HG03520 (cell line): ENCODE measurements around the gene ENAH.

Experiments
- ATAC-seq: cut with Tn5 transposase; IDR thresholded peaks from one replicate; pipeline ENCODE4 v1.9.1; 2021; ENCODE audit warnings: mild to moderate bottlenecking, moderate library complexity; ENCODE audit not compliant: unreplicated experiment

The ENAH gene

DNA sequence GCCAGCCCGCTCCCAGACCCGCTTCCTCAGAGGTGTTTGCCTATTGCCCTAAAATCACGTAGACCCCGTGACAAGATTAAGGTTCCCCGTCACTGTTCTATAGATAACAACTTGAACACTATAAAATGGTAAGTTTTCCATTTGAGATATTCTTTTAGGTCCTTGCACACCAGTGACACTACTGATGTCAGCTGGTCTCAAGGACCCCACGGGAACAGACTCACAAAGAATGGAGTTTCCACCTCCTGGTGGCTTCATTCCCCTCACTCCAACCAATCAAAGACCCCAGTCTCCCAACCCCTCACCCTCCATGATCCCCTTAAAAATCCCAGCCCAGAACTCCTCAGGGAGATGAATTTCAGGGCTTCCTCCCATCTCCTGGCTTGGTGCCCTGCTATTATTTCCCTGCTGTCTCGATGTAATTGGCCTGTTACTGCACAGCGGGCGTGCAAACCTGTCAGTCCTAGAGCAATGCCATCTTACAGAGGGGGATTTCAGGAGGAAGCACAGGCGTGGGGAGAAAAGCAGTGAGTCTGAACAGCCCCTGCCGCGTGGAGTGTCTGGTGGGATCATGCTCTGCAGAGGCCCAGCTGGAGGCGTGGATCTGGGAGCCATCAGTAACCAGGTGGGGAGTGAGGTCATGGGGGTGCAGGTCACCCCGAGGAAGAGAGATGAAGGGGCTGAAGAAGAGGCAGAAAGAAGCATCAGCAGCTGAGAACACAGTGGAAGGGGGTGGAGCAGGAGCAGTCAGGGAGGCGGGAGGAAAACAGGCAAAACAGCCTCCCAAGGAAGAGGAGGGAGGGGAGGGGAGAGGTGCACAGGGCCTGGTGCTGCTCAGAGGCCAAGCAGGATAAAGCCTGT is 190.0 kb downstream of the ENAH start:
- no peak for ATAC-seq

DNA sequence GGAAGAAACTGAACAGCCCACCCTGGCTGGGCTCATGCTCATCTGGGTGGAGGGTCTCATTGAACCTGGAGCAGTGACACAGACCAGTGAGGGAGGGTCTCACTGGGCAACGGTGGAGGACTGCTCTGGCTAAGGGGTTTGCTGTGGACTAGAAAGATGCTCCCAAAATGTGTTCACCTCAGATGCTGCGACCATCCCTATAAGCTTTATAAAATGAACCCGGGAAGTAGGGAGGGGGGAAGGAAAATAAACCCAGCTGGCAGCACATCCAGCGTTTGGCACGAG is 190.6 kb downstream of the ENAH start:
- no peak for ATAC-seq

DNA sequence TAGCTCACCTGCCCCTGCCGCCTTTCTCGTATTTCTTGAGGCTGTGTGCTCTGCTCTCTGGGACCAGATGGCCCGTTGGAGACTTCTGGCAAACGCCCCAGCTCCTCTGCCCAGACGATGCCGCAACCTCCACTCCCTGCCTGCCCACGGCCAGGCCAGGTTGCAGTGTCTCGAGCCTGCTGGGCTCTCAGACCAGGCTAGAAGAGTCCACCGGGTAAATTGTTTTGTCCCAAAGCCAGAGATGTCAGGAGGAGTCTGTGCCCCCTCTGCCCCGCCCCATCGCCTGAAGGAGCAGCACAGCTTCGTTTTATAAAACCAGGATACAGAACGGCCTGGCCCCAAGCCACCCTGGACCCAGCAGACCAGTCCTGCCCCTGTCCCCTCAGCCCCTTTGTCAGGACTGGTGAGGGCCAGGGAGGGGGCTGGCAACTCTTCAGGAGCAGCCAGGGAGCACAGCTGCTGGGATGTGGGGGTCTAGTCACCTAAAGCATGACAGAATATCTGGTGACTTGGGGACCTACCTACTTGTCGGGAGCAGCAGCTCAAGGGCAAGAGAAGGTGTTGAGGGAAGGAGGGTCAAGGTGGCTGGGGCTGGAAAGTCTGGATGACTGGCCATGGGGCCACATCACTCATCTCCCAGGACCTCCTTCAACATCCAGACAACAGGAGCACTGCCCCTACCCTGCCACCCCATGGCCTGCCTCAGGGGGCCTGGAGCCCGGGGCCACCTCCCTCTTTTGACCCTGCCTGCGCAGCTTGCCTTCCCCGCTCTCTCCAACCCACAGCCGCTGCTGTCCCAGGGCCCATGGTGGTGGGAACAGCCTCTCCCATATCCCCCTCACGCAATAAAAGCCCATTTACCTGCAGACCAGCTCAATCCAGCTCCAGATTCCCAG is 191.1 kb downstream of the ENAH start:
- ATAC-seq: no peak

DNA sequence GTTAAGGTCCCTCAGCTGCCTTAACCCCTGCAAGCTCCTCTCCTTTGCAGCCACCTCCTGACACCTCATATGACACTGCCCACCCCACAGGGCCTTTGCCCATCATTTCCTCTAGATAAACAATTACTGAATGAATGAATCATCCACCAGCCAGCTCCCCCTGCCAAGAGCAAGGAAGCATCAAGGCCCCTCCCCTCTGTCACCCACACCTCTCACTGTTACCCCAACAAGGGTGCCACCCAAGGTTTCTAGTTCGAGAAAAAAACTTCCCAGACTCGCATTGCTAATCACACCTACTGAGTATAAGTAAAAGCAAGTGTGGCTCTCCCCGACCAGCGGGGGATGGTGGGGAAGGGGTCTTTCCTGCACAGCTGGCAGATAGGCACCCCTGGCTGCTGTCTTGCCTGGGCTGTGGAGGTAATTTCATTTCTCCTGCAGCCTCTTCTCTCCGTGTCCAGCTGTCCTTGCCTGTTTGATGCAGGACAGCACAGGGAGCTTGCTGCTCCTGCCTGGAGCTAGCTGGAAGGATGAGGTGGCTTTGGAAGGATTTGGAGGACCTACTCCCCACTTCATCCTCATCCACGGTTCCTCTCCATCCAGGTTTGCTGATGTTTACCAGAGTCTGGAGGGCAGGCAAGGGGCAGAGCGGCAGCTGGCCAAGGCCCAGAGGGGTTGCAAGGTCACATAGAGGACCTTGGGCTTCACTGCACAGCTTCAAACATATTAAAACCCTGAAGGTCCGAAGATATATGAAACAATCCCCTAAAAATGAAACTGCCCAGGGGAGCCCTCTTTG is 192.0 kb downstream of the ENAH start:
- ATAC-seq: no peak

DNA sequence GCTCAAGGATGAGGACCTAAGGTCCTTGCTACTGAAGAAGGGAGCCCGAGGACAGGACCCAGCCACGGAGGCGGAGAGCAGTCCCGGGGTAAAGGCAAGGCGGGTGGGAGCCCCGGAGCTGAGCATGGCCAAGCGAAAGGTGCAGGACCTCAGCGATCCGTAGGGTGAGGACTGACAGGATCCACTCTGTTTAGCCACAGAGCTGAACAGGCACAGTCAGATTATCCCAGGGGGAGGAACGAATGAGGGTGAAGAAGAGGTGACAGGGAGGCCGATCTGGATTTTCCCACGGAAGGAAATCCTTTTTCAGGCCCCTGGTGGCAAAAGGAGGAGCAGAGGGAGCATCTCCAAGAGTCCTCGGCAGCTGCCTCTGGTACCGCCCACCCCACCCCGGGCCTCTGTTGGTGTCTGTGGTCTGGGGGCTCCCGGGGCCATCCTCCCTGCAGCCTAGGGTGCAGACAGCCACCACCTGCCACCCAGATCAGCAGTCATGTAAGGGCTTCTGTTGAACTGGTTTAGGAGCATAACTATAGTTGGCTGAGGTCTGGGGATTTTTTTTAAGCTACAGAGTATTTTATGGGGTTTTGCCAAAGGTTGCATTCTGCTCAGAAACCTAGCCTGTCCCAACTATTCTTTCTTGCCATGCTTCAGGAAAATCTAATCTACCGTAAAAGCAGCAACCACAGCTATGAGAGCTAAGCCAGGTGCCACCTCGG is 192.7 kb downstream of the ENAH start:
- ATAC-seq: no peak

- no peak for ATAC-seq
Observed at GRCh38 chr1:225458222-225458631, 194.7 kb downstream of the ENAH start.

- no peak for ATAC-seq
Observed at GRCh38 chr1:225454733-225455132, 198.2 kb downstream of the ENAH start.

DNA sequence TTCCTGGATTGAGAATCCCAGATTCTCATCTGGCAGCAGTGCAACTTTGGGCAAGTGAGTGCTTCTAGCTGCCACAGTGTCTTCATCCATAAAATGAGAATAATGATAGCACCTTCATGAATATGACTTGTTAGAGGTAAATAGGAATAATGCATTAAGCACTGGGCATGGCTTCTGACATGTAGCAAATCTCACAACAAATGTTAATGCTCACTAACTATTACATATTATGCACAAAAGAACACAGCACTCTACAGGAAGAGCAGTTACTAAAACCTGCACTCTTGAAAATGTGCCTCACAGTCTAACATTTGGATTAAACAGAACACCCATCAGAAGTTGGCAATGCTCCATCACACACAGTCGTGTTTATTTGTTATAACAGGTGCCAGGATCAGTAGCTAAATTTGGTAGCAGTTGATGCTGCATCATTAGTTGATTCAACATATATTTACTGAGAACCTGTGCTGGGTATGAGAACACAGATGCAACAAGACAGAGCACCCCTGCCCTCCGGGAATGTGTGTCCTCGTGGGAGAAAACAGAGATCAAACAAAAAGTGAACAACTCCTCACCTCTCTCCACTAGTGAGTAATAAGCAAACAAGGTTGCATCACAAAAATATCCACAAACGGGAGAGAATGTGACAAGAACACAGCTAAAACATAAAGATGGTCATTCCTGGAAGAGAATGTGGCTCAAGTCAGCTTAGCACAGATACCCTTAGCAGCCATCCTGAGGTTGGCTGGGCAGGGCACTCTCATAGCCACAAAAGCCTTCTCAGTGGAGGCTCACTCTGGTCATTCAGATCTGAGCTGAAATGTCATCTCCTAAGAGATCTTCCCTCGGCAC is 198.9 kb downstream of the ENAH start:
- ATAC-seq: no peak

DNA sequence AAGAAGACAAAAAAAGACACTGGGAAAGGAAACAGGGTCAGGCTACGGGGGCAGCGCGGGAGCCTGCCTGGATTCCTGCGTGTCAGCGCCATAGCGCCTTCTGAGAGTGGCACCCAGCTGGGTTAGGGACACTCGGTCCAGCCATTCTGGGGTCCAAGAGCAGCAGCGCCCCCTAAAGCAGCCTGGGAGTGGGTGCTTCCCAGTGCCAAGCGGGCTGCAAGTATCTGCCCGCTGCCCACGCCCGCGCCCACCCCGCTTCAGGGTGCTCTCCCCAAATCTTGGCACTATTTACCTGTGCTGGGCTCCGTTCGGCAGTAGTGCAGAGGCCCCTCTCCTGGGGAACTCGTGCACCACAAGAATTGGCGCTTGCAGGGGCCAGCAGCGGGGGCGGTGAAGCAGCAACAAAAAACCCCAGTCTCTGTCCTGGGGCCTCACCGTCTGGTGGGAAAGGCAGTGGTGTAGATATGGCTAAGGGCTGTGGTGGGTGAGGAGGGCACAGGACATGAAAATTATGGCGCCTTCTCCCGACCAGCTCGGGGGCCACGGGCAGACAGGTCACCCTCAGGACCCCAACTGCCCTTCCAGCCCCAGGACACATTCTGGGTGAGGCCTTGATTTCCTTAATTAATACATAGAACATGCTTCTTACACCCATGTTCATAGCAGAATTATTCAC is 200.9 kb downstream of the ENAH start:
- ATAC-seq: no peak

GRCh38 chr1:225451340-225451739 is 201.6 kb downstream of the ENAH start:
- no peak for ATAC-seq

DNA sequence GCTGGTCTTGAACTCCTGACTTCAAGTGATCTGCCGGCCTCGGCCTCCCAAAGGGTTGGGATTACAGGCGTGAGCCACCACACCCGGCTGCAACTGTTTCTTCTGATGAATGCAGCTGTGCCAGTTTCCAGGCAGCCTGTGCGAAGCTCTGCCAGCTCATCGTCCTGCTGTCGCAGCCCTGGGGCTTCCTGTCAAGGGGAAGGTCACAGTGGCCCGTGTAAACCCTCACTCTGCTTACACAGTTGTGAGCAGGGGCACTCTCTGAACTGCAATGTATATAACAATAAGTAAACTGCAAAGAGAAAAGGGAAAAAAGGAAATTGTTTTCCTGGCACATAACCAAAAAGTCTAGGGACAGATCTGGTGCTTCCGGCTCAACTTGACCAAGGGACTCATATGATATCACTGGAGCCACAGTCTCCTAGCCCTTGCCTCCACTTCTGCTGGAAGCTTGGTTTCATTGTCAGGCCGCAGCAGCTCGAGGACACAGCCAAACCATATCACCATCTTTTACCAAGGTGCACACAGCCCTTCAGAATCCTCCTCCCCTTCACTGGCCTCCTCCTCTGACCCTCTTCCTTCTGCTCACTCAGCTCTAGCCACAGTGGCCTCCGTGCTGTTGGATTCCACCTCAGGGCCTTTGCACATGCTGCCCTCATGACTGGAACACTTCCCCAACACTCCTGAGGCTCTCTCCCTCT is 202.3 kb downstream of the ENAH start:
- no peak for ATAC-seq

- ATAC-seq: no peak
Observed at GRCh38 chr1:225449774-225450173, 203.1 kb downstream of the ENAH start.

GRCh38 chr1:225449261-225449660 is 203.7 kb downstream of the ENAH start:
- ATAC-seq: no peak

DNA sequence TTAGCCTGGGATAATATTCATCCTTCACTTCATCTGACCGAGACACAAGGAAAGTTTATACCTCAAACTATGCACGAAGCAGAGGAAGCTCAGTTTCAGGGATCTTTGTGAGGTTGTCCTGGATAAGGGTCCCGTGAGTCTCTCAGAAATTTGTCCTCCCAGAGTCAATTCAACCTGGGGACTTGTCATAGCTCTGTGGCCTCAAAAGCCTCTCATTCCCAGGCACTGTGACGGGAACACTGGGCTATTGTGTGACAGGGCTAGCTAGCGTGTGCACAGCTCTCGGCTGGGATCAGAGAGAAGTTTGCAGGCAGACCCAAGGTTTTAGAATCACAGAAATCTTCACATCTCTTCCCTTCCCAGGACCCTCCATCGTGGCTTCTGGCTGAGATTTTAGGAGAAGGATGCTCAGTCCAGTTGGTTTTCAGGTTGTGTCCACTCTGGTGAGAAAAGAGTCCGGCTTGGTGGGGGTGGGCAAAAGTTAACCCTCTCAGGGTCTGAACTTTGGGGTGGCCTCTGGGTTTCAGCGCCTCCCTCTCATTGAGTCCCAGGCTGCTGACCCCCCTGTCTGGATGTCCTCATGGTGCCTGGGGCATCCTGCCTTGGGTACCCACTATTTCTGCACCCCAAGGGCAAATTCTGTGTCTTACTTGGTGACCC is 204.6 kb downstream of the ENAH start:
- no peak for ATAC-seq

GRCh38 chr1:225447650-225448089 is 205.3 kb downstream of the ENAH start:
- no peak for ATAC-seq

DNA sequence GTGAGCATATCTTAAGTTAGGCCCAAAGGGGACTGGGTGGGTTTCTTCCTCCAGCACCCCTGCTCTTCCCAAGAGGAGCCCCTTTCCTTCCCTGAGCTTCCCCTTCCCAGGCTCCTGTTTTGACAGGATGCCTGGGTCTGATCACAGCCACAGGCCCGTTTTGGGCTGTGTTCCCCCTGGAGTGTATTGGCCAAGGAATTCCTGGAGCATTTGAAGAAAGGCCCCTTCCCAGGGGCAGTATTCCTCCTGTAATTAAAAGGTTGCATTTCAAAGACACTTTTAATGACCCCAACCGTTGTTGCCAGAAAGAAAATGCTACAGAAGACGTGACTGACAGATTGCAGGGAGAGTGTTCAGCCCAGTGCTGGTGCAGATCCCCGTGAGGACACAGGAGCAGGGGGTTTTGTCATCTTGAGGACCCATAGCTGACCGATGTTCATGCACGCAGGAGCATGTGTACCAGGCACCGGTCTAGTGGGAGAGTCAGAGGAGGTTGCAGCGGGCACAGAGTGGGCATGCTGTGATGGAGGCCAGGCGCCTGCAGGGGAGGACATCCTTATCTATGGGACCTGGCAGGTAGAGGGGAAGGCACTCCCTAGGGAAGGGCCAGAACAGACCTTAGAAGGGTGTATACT is 205.8 kb downstream of the ENAH start:
- ATAC-seq: no peak

DNA sequence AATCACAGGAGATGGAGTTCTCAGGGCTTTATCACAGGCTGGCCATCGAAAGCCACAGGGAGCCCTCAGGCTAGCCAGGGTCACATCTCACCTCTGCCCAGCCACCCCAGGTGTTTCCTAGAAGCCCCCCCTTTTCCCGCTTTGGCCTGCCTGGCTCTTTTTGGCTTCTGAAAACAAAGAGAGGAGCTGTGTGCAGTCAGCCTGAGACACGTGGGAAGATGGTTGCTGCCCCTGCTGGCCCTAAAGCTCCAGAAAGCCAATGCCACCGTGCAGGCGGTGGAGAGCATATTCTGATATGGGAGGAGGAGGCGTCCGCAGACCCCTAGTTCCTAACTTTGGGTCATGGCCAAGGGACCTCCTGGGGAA is 206.3 kb downstream of the ENAH start:
- no peak for ATAC-seq
